Osteoblast (primary cell): Measurements from ENCODE around the gene OXNAD1. TPM values are rescaled to one million over a fixed set of nuclear protein-coding genes. Genes with fewer than 3 reads are reported as not detected.

Experiments used
- DNase-seq: peaks from one replicate; pipeline ENCODE4 v3.0.0; 2011; ENCODE audit warnings: low spot score, mixed read lengths; ENCODE audit not compliant: insufficient read length; ENCODE audit errors: missing footprints
- H2AFZ ChIP-seq: 2 replicates; pipeline ENCODE4 v1.6.0; 2011; ENCODE audit warnings: mild to moderate bottlenecking, low read length
- H3K27ac ChIP-seq: 2 replicates; pipeline ENCODE4 v1.5.1; 2011; ENCODE audit warnings: mild to moderate bottlenecking, low read depth, low read length, moderate library complexity
- H3K27me3 ChIP-seq: 2 replicates; pipeline ENCODE4 v1.6.0; 2012; ENCODE audit warnings: mild to moderate bottlenecking, control low read depth, inconsistent platforms, low read length, moderate library complexity; ENCODE audit not compliant: insufficient read depth
- H3K36me3 ChIP-seq: 2 replicates; pipeline ENCODE4 v1.5.1; 2011; ENCODE audit warnings: mild to moderate bottlenecking, low read length, control low read depth, moderate library complexity; ENCODE audit not compliant: insufficient read depth
- H3K4me1 ChIP-seq: 2 replicates; pipeline ENCODE4 v1.5.1; 2011; ENCODE audit warnings: mild to moderate bottlenecking, low read length, control low read depth, moderate library complexity; ENCODE audit not compliant: insufficient read depth
- H3K4me2 ChIP-seq: 2 replicates; pipeline ENCODE4 v1.6.0; 2011; ENCODE audit warnings: mild to moderate bottlenecking, low read length; ENCODE audit not compliant: insufficient read depth
- H3K4me3 ChIP-seq: fragments of 200-600 bp; sonication (generic); 3 replicates; pipeline ENCODE4 v1.5.1; 2012; ENCODE audit warnings: mild to moderate bottlenecking, low read length, inconsistent platforms; ENCODE audit not compliant: insufficient read depth
- H3K79me2 ChIP-seq: 2 replicates; pipeline ENCODE4 v1.6.0; 2012; ENCODE audit warnings: mild to moderate bottlenecking, low read length, control low read depth, inconsistent platforms; ENCODE audit not compliant: insufficient read depth
- H3K9me3 ChIP-seq: 2 replicates; pipeline ENCODE4 v1.5.1; 2011; ENCODE audit warnings: low read depth, low read length, control low read depth
- H4K20me1 ChIP-seq: 2 replicates; pipeline ENCODE4 v1.6.0; 2012; ENCODE audit warnings: mild to moderate bottlenecking, low read length, control low read depth; ENCODE audit not compliant: insufficient read depth
- total RNA-seq: library from RNA; depleted of rRNA; stranded (reverse); fragments of >200 nt; gene quantifications from 2 replicates; pipeline ENCODE4 v1.2.3, GENCODE V29; 2012
- TF ChIP-seq, protein P1 (sequence below): IDR thresholded peaks from 2 replicates; pipeline ENCODE4 v1.5.1; 2011; ENCODE audit warnings: mild to moderate bottlenecking, low read depth, low read length, moderate library complexity; ENCODE audit errors: extremely low read depth

Gene OXNAD1
- total RNA-seq, 1 donor = 11.9 TPM

DNA sequence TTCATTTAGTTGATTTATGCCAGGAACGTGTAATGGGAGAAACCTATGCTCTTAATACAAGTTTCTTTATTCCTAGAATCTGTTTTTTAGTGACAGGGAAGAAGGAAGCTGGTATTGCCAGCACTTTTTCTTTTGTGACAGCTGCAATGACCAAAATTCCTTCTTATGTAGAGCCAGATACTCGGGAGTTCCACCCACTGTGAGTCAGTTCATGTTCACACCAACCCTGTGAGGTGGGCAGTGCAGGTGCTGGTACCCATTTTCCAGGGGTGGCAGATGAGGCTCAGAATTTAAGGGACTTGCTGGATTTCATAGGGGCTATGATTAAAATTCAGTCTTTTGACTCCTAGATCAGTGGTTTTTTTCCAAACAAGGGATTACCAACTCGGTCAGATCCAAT, 34.7 kb downstream of the OXNAD1 start:
- TF ChIP-seq, protein P1, sequence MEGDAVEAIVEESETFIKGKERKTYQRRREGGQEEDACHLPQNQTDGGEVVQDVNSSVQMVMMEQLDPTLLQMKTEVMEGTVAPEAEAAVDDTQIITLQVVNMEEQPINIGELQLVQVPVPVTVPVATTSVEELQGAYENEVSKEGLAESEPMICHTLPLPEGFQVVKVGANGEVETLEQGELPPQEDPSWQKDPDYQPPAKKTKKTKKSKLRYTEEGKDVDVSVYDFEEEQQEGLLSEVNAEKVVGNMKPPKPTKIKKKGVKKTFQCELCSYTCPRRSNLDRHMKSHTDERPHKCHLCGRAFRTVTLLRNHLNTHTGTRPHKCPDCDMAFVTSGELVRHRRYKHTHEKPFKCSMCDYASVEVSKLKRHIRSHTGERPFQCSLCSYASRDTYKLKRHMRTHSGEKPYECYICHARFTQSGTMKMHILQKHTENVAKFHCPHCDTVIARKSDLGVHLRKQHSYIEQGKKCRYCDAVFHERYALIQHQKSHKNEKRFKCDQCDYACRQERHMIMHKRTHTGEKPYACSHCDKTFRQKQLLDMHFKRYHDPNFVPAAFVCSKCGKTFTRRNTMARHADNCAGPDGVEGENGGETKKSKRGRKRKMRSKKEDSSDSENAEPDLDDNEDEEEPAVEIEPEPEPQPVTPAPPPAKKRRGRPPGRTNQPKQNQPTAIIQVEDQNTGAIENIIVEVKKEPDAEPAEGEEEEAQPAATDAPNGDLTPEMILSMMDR = no peak
- no peaks in the 10 kb centered on the region for H3K79me2 ChIP-seq
- H3K36me3 ChIP-seq = no peaks in the 10 kb centered on the region
- H4K20me1 ChIP-seq = no peaks in the 10 kb centered on the region
- H3K4me3 ChIP-seq = no peak overlapping the region
- DNase-seq = no peak
- peaks cover 13% of the 10 kb centered on the region for H3K4me1 ChIP-seq
- H3K27me3 ChIP-seq = no peaks in the 10 kb centered on the region
- no peak overlapping the region for H2AFZ ChIP-seq
- no peak overlapping the region for H3K4me2 ChIP-seq
- H3K27ac ChIP-seq = no peak overlapping the region
- no peaks in the 10 kb centered on the region for H3K9me3 ChIP-seq

DNA sequence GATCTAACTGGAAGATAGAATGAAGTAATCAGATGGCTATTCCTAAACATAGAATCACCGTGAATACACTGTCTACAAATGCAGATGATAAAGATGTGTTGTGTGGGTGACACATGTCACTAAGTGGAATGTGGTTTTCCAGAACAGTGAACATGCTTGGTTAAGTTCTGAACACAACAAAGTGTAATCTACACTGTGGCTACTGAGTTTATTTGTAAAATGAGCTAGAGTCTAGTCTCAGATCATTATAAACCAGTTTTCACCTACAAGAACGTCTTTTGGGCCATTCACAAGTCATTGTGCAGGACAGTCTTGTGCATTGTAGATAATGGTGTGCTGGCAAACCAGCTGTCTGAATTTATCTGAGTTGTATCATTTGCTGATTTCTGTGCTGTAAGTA, 35.3 kb downstream of the OXNAD1 start:
- DNase-seq = no peak
- Histone ChIP-seq H3K9me3 (no peaks in the 10 kb centered on the region), H3K27ac (no peak overlapping the region), H3K36me3 (no peaks in the 10 kb centered on the region), H3K4me3 (no peak overlapping the region), H2AFZ (no peak overlapping the region), H3K4me2 (no peak overlapping the region), H3K79me2 (no peaks in the 10 kb centered on the region), H3K4me1 (peaks cover 8% of the 10 kb centered on the region), H4K20me1 (no peaks in the 10 kb centered on the region), H3K27me3 (no peaks in the 10 kb centered on the region)
- TF ChIP-seq, protein P1 = no peak

DNA sequence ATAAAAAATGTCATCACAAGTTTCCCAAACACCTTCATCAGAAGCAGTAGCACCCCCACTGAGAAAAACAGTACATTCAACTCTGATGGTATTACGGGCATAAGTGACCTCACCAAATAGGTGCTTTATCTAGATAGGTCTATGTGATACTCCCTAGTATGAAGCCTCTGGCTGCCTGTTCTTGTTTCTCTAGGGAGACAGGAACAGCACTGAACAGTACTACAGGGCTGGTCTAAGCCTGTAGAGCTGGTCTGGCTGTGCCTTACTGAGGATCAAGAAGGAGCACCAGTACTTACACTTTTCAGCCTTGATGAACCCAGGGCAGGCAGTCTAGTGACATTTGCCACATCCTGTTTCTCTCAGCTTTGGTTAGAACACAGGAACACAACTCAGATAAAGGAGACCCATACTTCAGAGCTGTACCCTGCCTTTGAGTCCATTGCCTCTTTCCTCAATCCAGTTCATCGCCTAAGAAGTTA, 35.9 kb downstream of the OXNAD1 start:
- H4K20me1 ChIP-seq = no peaks in the 10 kb centered on the region
- no peak overlapping the region for H3K4me2 ChIP-seq
- H3K27ac ChIP-seq = no peak overlapping the region
- peaks cover 7% of the 10 kb centered on the region for H3K4me1 ChIP-seq
- no peaks in the 10 kb centered on the region for H3K9me3 ChIP-seq
- no peak for DNase-seq
- no peak overlapping the region for H2AFZ ChIP-seq
- no peaks in the 10 kb centered on the region for H3K27me3 ChIP-seq
- no peaks in the 10 kb centered on the region for H3K36me3 ChIP-seq
- no peaks in the 10 kb centered on the region for H3K79me2 ChIP-seq
- TF ChIP-seq, protein P1 = no peak
- H3K4me3 ChIP-seq = no peak overlapping the region

DNA sequence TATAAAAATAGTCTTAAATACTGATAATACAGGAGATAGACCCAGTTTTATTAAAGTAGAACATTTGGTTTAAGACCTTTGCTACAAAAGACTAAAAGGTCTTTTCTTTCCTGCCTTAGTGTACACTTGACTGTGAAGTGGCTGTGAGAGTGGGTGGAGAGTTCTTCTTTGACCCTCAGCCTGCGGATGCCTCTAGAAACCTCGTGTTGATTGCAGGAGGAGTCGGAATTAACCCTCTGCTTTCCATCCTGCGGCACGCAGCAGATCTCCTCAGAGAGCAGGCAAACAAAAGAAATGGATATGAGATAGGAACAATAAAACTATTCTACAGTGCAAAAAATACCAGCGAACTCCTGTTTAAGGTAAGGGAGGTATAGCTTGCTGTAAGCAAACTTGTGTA, 36.5 kb downstream of the OXNAD1 start:
- Histone ChIP-seq H4K20me1 (no peaks in the 10 kb centered on the region), H3K4me3 (no peak overlapping the region), H3K9me3 (no peaks in the 10 kb centered on the region), H3K79me2 (no peaks in the 10 kb centered on the region), H3K4me1 (peaks cover 7% of the 10 kb centered on the region), H3K27me3 (no peaks in the 10 kb centered on the region), H2AFZ (no peak overlapping the region), H3K36me3 (no peaks in the 10 kb centered on the region), H3K4me2 (no peak overlapping the region), H3K27ac (no peak overlapping the region)
- DNase-seq = no peak
- TF ChIP-seq, protein P1 = no peak
